Fibroblast of villous mesenchyme (primary cell): ENCODE results near the gene LAMP1. TPM values are rescaled to one million over a fixed set of nuclear protein-coding genes. Genes with fewer than 3 reads are reported as not detected.

Experiments
- DNase-seq: peaks from one replicate; pipeline ENCODE4 v3.0.0-alpha.2; 2010; ENCODE audit warnings: low read depth
- H3K4me3 ChIP-seq: 2 replicates; pipeline ENCODE4 v1.5.1; 2011; ENCODE audit warnings: low read depth, mild to moderate bottlenecking, low read length
- total RNA-seq: library from RNA; depleted of rRNA; stranded (reverse); fragments of >200 nt; gene quantifications from 2 replicates; pipeline ENCODE4 v1.2.3, GENCODE V29; 2012
- TF ChIP-seq, protein P1 (sequence below): IDR thresholded peaks from 2 replicates; pipeline ENCODE4 v1.5.1; 2012; ENCODE audit warnings: low read depth, mild to moderate bottlenecking, low read length; ENCODE audit not compliant: insufficient read depth

Gene LAMP1
- total RNA-seq, 1 donor, result 101 TPM

- H3K4me3 ChIP-seq, result no peak overlapping the region
- TF ChIP-seq, protein P1, sequence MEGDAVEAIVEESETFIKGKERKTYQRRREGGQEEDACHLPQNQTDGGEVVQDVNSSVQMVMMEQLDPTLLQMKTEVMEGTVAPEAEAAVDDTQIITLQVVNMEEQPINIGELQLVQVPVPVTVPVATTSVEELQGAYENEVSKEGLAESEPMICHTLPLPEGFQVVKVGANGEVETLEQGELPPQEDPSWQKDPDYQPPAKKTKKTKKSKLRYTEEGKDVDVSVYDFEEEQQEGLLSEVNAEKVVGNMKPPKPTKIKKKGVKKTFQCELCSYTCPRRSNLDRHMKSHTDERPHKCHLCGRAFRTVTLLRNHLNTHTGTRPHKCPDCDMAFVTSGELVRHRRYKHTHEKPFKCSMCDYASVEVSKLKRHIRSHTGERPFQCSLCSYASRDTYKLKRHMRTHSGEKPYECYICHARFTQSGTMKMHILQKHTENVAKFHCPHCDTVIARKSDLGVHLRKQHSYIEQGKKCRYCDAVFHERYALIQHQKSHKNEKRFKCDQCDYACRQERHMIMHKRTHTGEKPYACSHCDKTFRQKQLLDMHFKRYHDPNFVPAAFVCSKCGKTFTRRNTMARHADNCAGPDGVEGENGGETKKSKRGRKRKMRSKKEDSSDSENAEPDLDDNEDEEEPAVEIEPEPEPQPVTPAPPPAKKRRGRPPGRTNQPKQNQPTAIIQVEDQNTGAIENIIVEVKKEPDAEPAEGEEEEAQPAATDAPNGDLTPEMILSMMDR, result no peak
- no peak for DNase-seq
Measured at GRCh38 chr13:113324398-113324797, 27.4 kb downstream of the LAMP1 start.

DNA sequence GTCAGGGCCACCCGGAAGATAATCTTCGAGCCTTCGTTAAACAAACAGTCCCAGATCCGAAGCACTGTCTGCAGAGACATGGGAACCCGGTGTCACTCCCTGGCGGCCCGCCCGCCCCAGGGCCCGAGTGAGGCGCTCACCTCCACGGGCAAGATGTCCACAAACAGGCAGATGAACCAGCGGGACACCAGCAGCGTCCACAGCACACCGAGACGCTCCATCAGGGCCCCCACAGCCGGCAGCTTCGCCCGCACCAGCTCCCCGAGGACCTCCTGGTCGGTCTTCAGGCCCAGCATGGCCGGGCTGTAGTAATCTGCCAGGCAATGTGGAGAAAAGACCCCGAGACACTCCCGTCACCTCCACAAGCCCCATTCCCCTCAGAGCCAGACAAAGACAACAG lies 28.7 kb downstream of the LAMP1 start:
- TF ChIP-seq, protein P1, result no peak
- H3K4me3 ChIP-seq, result no peak overlapping the region
- no peak for DNase-seq

GRCh38 chr13:113327391-113327765 lies 30.3 kb downstream of the LAMP1 start:
- TF ChIP-seq, protein P1, result no peak
- no peak for DNase-seq
- no peak overlapping the region for H3K4me3 ChIP-seq

DNA sequence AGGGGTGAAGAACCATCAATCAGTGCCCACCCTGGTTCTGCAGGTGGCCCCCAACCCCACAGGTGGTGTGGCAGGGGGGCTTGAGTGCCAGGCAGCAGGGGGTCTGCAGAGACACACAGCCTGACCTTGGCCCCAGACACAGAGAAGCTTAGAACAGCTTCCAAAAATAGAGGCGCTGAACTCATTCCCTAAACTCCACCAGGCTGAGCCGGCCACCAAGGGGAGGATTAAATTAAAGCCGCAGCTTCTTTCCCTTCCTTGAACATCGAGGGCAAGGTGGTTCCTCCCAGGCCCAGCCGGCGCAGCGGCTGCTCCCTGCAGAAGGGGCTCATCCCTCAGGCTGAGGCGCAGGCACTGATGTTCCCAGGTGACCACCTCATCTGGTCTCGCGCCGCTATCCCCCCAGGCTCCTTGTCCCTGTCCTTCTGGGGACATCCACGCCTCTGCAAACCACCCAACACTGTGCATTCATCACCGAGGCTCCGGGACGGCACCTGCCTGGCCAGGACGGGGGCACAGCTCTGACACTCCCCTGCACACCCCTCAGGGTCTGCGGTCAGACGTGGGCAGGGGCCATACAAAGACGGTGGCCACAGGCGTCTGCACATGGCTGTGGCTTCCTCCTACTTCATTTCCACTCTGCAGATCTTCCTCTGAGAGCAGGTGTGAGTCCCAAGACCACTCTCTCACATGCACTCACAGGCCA lies 30.9 kb downstream of the LAMP1 start:
- no peak overlapping the region for H3K4me3 ChIP-seq
- TF ChIP-seq, protein P1, result no peak
- no peak for DNase-seq

DNA sequence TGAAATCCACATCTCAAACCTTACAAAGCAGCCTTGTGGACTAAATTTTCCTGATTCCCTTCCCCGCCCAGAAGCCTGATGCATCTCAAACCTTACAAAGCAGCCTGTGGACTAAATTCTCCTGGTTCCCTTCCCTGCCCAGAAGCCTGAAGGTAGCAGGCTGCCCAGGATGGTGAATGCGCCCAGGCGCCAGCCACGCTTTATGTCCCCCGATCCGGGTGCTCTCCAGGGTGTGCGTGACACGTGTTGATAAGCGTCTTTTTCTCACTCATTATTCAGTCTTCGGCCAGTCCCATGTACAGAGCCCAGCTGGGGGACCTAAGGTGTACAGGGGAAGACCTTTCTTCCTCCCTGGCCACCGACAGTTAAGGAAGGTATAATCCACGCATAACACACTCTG lies 31.8 kb downstream of the LAMP1 start:
- TF ChIP-seq, protein P1, result no peak
- no peak overlapping the region for H3K4me3 ChIP-seq
- no peak for DNase-seq

GRCh38 chr13:113329656-113330312 lies 32.7 kb downstream of the LAMP1 start:
- TF ChIP-seq, protein P1, result no peak
- DNase-seq, result no peak

More at GRCh38 chr13:113329656-113330312, 32.7 kb downstream of the LAMP1 start:
- no peak overlapping the region for H3K4me3 ChIP-seq
